Uterus (tissue), 4 donors: ENCODE data around the gene TMEM141. TPM values are rescaled to one million over a fixed set of nuclear protein-coding genes. Genes with fewer than 3 reads are reported as not detected.

ENCODE experiments used
- DNase-seq, 2 donors: peaks; one replicate each; pipeline ENCODE4 v3.0.0-alpha.2; 2019 to 2020
- H3K27ac ChIP-seq, 2 donors: fragments of 200-600 bp; sonication (generic); 1 replicate in 1 of 2; 2 replicates in 1 of 2; pipeline ENCODE4 v1.5.1; 2016 to 2018
- H3K27me3 ChIP-seq, 2 donors: fragments of 200-600 bp; sonication (generic); one replicate each; pipeline ENCODE4 v1.5.1; 2018 to 2019; ENCODE audit warnings: control low read depth in 1 of 2
- H3K36me3 ChIP-seq, 2 donors: fragments of 200-600 bp; sonication (generic); one replicate each; pipeline ENCODE4 v1.5.1; 2019; ENCODE audit warnings: control low read depth in 1 of 2
- H3K4me1 ChIP-seq, 2 donors: fragments of 200-600 bp; sonication (generic); one replicate each; pipeline ENCODE4 v1.5.1; 2018 to 2019; ENCODE audit warnings: control low read depth in 1 of 2
- H3K4me3 ChIP-seq, 2 donors: fragments of 200-600 bp; sonication (generic); 1 replicate in 1 of 2; 2 replicates in 1 of 2; pipeline ENCODE4 v1.5.1; 2018 to 2019; ENCODE audit warnings: mild to moderate bottlenecking in 1 of 2
- H3K9me3 ChIP-seq, 2 donors: fragments of 200-600 bp; sonication (generic); one replicate each; pipeline ENCODE4 v1.5.1; 2019; ENCODE audit warnings: control low read depth in 1 of 2
- CTCF ChIP-seq, 4 experiments: fragments of 200-600 bp in 2 of 4; fragments of 450-650 bp in 2 of 4; sonication (generic) in 2 of 4; IDR thresholded peaks; one replicate each; pipeline ENCODE4 v1.5.1; 2016 to 2019; ENCODE audit warnings: antibody characterized with exemption in 4 of 4, mild to moderate bottlenecking in 2 of 4, moderate library complexity in 1 of 4
- POLR2A ChIP-seq, 2 donors: fragments of 450-650 bp; IDR thresholded peaks; one replicate each; pipeline ENCODE4 v1.6.1; 2016; ENCODE audit warnings: antibody characterized with exemption in 2 of 2, mild to moderate bottlenecking in 1 of 2, moderate library complexity in 1 of 2
- intact Hi-C: fragments of 100-400 bp; cut with DNase I; formaldehyde crosslinking; loops from one replicate; pipeline ENCODE4 v1.15.1; 2023; ENCODE audit warnings: low total_unique reads
- total RNA-seq, 4 donors: library from RNA; depleted of rRNA in 3 of 4; stranded (reverse); fragments of >200 nt in 3 of 4; gene quantifications; one replicate each; pipeline versions ENCODE4 v1.1.0 to v1.2.4, GENCODE V29; 2014 to 2023
- donor health status: DM: yes; HTN: yes; CAD: no.

The TMEM141 gene
- total RNA-seq, 4 donors from 2014 or later = 3.5 to 48.9 (median 32.0) TPM

DNA sequence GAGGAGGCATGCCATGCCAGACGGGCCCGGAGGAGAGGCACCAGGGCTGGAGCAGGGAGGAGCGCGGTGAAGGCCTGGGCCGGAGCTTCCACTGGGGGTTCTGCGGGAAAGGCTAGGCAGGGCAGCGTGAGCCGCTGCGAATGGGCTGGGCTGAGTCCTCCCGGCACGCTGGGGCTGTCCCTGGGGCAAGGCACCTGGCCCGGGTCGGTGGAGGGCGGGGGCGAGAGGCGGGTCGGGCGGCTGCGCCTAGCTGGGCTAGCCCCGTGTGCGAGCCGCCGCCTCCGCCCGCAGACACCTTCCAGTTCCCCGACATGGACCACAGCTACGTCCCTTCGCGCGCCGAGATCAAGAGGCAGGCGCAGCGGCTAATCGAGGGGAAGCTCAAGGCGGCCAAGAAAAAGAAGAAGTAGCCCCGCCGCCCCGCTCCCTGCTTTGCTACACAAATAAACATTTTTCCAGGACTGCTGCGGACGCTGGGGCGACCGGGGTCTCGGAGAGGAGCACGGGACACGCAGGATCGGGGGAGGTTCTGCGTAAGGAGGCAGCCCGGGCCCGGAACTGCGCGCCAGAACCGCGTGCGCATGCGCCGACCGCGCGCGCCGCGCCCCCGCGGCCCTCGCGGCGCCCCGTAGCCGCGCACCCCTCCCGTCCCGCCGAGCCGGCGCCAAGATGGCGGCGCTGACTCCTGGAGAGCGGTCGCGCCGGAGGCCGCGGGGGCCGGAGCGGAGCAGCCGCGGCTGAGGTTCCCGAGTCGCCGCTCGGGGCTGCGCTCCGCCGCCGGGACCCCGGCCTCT is 16.3 kb downstream of the TMEM141 start, which contains the start of gene RABL6:
TSS of gene RABL6 (plus strand) at position 668 of the 794 bp plus-strand sequence. CDS start 249 bp downstream, outside the sequence.
- no peaks in the 10 kb centered on the region for H3K36me3 ChIP-seq
- H3K27me3 ChIP-seq = no peaks in the 10 kb centered on the region
- H3K4me3 ChIP-seq = peak within 1 kb of the TSS; percentile 81 to 94
- peak; percentile 65 to 83 for DNase-seq
- H3K9me3 ChIP-seq = no peaks in the 10 kb centered on the region
- intact Hi-C loops = no loop called here
- TF ChIP-seq POLR2A (IDR thresholded peaks at IDR 0.05) (peak; percentile 44 to 82), CTCF (IDR thresholded peaks at IDR 0.05) (peak in 2 of 4 experiments; percentile 34 to 45)
- H3K27ac ChIP-seq = peak within 1 kb of the TSS; percentile 85 to 89
- H3K4me1 ChIP-seq = peaks cover 0 to 15% of the 10 kb centered on the region in 2 donors

DNA sequence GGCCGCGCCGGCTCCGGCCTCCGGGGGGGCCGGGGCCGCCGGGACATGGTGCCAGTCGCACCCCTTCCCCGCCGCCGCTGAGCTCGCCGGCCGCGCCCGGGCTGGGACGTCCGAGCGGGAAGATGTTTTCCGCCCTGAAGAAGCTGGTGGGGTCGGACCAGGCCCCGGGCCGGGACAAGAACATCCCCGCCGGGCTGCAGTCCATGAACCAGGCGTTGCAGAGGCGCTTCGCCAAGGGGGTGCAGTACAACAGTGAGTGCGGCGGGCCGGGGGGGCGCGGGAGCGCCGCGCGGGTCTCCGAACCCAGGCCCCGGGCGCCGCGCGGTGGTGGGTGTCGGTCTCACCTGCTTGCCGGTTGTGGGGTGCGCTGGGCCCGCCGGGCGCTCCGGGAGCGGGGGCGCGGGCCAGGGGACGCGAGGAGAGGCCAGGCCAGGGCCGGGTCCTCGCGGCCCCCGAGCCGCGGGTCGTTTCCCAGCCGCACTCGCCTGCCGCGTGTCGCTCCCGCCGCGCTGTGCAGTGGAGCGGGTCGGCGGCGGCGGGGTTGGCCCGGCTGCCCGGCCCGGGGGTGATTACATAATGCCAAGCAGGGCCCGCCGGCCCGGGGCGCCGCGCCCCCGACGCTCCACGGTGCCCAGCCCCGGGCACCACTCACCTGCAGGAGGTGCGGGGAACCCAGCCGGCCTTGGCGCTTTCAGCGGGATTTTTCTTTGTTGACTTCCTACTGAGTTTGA is 17.1 kb downstream of the TMEM141 start:
- peaks cover 0 to 15% of the 10 kb centered on the region in 2 donors for H3K4me1 ChIP-seq
- H3K27ac ChIP-seq = peak overlapping the region; percentile 85 to 89
- H3K27me3 ChIP-seq = no peaks in the 10 kb centered on the region
- no peaks in the 10 kb centered on the region for H3K36me3 ChIP-seq
- H3K4me3 ChIP-seq = peak overlapping the region; percentile 81 to 94
- DNase-seq = no peak
- intact Hi-C loops = no loop called here
- no peaks in the 10 kb centered on the region for H3K9me3 ChIP-seq
- TF ChIP-seq CTCF (IDR thresholded peaks at IDR 0.05) (no peak), POLR2A (IDR thresholded peaks at IDR 0.05) (no peak)

DNA sequence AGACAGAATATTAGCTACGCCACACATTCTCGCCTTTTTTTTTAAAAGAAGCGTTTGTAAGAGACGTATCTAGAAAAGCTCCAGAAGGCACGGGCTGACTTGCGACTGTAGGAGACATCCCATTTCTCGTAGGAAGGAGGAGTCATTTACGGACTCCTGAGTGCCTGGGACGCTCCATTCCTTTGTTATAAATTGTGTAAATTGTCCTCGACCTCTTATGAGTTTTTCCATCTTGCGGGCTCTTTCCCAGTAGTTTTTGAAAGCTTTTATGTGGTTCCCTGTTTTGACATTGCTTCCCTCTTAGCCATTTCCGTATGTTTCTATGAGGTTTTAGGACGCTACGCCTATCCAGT is 17.6 kb downstream of the TMEM141 start:
- H3K27ac ChIP-seq = no peak overlapping the region

GRCh38 chr9:136814725-136815421 is 23.7 kb downstream of the TMEM141 start:
- no peak for TF ChIP-seq POLR2A (IDR thresholded peaks at IDR 0.05)
- TF ChIP-seq CTCF (IDR thresholded peaks at IDR 0.05) = no peak
- no peaks in the 10 kb centered on the region for H3K9me3 ChIP-seq
- DNase-seq = no peak
- H3K4me3 ChIP-seq = no peak overlapping the region
- no peaks in the 10 kb centered on the region for H3K36me3 ChIP-seq
- intact Hi-C loops = no loop called here
- no peaks in the 10 kb centered on the region for H3K27me3 ChIP-seq
- no peak overlapping the region for H3K27ac ChIP-seq
- H3K4me1 ChIP-seq = peaks cover 0 to 3% of the 10 kb centered on the region in 2 donors

More for the DNA sequence above, 17.6 kb downstream of the TMEM141 start:
- H3K4me1 ChIP-seq = peaks cover 0 to 15% of the 10 kb centered on the region in 2 donors
- intact Hi-C loops = no loop called here
- TF ChIP-seq POLR2A (IDR thresholded peaks at IDR 0.05) = no peak
- no peak for TF ChIP-seq CTCF (IDR thresholded peaks at IDR 0.05)
- H3K9me3 ChIP-seq = no peaks in the 10 kb centered on the region
- peak overlapping the region; percentile 81 to 94 for H3K4me3 ChIP-seq
- no peak for DNase-seq
- H3K27me3 ChIP-seq = no peaks in the 10 kb centered on the region
- no peaks in the 10 kb centered on the region for H3K36me3 ChIP-seq
